ENCODE results near the gene FAM174B.

The FAM174B gene

GRCh38 chr15:92643849-92644815 lies 11.4 kb downstream of the FAM174B start:
- DNase-seq (ENCODE audit: low read depth, low spot score), result no peak

GRCh38 chr15:92638709-92639365 lies 16.7 kb downstream of the FAM174B start:
- DNase-seq (ENCODE audit: low read depth, low spot score), result no peak

- no peak for DNase-seq (ENCODE audit: low read depth, low spot score)
Observed at GRCh38 chr15:92638291-92638708, 17.3 kb downstream of the FAM174B start.

GRCh38 chr15:92637626-92638025 lies 17.9 kb downstream of the FAM174B start:
- DNase-seq (ENCODE audit: low read depth, low spot score), result no peak

GRCh38 chr15:92636908-92637481 lies 18.6 kb downstream of the FAM174B start:
- DNase-seq (ENCODE audit: low read depth, low spot score), result no peak

GRCh38 chr15:92636401-92636907 lies 19.1 kb downstream of the FAM174B start:
- no peak for DNase-seq (ENCODE audit: low read depth, low spot score)

GRCh38 chr15:92634671-92635201 lies 20.8 kb downstream of the FAM174B start:
- DNase-seq (ENCODE audit: low read depth, low spot score), result no peak

GRCh38 chr15:92634060-92634459 lies 21.5 kb downstream of the FAM174B start:
- no peak for DNase-seq (ENCODE audit: low read depth, low spot score)

GRCh38 chr15:92633418-92633817 lies 22.2 kb downstream of the FAM174B start:
- DNase-seq (ENCODE audit: low read depth, low spot score), result no peak

GRCh38 chr15:92633001-92633400 lies 22.6 kb downstream of the FAM174B start:
- DNase-seq (ENCODE audit: low read depth, low spot score), result no peak

- no peak for DNase-seq (ENCODE audit: low read depth, low spot score)
Observed at GRCh38 chr15:92631721-92632120, 23.9 kb downstream of the FAM174B start.

GRCh38 chr15:92629975-92630626 lies 25.5 kb downstream of the FAM174B start:
- DNase-seq (ENCODE audit: low read depth, low spot score), result no peak

GRCh38 chr15:92629276-92629974 lies 26.1 kb downstream of the FAM174B start:
- no peak for DNase-seq (ENCODE audit: low read depth, low spot score)

GRCh38 chr15:92627014-92627413 lies 28.6 kb downstream of the FAM174B start:
- DNase-seq (ENCODE audit: low read depth, low spot score), result no peak

- DNase-seq (ENCODE audit: low read depth, low spot score), result no peak
Observed at GRCh38 chr15:92625251-92625980, 30.2 kb downstream of the FAM174B start.

GRCh38 chr15:92624401-92624991 lies 31.1 kb downstream of the FAM174B start:
- DNase-seq (ENCODE audit: low read depth, low spot score), result no peak

- no peak for DNase-seq (ENCODE audit: low read depth, low spot score)
Observed at GRCh38 chr15:92623435-92623834, 32.1 kb downstream of the FAM174B start.

- DNase-seq (ENCODE audit: low read depth, low spot score), result no peak
Observed at GRCh38 chr15:92621972-92622533, 33.5 kb downstream of the FAM174B start.

GRCh38 chr15:92620991-92621390 lies 34.6 kb downstream of the FAM174B start:
- DNase-seq (ENCODE audit: low read depth, low spot score), result no peak

Measured in activated CD4-positive, CD25-positive, alpha-beta regulatory T cell treated with anti-CD3 and anti-CD28 coated beads, Interleukin-2, amount 50 U/mL, for 16 hours (primary cell).